NCI-H1105 (cell line): Measurements from ENCODE around the gene TCF3.
"Not testable (repeated sequence)": the region's sequence is repeated elsewhere in the genome, so short reads cannot be mapped to it uniquely, and the experiment has no call there.

Experiments used
- DNase-seq: peaks from one replicate; lab custom pipeline; 2025; lab: John Stamatoyannopoulos, UW

Gene TCF3

DNA sequence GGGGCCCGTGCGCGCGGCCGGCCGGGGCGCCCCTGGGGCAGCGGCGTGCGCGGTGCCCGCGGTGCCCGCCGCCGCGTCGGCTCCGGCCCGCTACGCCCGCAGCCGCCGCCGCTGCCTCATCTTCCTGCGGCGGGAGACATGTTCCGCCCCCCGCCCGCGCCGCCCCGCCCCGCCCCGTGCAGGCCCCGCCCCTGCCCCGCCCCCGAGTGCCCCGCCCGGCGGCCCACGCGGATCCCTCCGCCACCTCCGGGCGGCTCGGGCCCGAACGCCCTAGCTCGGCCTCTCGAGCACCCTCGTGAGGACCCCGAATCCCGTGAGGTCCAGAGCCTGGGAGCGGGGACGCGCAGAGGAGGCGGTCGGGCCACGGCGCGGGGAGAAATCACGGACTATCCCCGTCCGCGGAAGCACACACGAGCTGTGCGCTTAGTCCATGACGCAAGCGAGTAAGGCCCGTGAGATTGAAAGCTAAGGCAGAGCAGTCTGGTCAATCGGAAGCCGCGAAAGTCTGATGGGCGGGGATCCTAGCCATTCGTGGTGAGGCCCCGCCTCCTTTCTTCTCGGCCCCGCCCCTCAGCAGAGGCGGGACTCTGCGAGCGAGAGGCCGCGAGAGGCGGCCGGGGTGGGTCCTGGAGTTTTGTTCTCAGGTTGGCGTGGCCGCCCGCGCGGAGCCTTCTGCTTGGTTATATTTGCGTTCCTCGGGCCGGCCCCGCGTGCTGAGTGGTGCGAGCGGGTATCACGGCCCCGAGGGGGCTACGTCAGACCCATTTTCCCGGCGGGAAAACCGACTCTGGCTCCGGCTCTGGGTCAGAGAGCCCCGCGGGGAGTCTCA, at the start of gene TCF3:
TCF3 (minus strand) TSS at position 145 of the 829 bp plus-strand sequence. CDS start 2,367 bp downstream, outside the sequence.
- peak; percentile 98 for DNase-seq

DNA sequence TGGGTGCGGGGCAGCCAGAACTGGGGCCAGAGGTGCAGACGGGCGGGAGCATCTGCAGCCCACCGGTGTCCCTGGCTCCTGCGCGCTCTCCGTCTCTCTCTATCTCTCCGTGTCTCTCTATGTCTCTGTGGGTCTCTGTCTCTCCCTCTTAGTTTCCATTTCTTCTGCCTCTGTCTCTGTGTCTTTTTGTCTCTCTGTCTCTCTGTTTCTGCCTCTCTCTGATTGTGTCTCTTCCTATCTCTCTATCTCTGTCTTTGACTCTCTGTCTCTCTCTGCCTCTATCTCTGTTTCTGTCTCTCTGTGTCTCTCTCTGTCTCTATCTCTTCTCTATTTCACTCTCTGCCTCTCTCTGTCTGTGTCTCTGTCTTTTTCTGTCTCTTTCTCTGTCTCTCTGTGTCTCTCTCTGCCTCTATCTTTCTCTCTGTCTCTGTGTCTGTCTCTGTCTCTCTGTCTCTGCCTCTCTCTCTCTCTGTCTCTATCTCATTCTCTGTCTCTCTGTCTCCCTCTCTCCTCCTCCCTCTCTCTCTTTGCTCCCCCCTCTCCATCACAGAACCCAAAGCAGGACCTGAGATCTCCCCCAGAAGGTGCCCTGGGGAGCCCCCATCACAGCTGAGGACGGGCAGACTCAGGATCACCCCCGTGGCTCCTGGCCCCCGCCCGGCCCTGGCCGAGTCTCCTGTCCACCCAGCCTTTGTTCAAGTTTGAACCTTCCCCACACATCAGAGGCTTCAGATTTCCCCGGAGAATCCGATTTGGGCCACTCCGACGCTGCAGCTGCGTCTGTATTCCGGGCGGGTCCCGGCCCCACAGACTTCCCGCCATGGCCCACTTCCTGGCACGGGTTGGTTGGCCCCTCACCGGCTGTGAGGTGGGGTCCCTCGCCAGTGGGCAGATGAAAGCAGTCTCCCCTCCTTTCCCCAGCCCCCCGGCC, 48.6 kb upstream of the TCF3 start:
- DNase-seq, result no peak

DNA sequence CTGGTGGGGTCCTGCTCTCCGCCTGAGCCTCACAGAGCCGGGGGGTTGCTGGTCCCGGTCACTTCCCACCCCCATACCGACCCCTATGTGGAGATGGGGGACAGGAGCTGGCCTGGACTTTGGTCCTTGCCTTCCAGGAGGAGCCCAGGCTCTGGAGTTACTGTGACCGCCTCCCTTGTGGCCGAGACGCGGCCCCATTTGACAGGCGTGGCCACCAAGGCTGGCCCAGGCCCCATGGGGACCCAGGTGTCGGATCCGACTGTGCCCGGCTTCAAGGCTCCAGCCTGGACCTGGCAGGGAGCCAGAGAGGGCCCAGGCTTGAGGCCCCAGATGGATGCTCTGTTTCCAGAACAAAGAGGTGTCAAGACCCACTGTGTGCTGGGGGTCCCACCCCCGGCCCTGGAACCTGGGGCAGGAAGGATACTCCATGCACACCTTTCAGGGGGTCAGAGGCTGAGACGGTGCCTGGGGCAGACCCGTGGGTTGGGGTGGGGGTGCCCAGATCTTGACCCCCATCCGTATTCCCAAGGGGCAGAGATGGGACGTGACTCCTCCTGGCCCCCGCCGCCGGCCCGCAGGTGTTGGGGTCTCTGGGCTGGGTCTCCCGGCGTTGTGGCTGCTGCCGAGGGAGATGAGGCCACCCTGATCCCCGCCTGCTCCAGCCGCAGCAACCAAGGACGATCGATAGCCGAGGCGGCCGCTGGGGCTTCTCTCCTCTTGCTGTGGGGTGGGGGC, 47.8 kb upstream of the TCF3 start:
- DNase-seq, result no peak

DNA sequence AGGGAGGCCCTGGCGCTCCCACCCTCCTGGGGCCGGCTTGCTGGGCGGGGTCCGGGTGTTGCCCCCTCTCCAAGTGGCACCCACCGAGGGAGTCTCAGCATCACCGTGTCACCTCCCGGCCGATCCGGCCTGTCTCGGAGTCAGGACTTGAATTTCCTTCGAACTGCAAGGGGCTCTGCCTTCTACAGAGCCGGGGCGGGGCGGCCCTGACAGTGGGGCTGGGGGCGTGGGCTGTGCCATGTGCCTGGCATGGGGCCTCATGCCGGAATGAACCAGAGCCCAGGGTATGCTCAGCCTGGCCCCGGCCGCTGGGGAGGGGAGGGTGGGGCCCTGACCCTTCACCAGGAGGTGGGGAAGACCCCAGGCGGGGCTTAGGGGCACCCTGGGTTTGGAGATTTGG, 47.0 kb upstream of the TCF3 start:
- DNase-seq, result no peak

DNA sequence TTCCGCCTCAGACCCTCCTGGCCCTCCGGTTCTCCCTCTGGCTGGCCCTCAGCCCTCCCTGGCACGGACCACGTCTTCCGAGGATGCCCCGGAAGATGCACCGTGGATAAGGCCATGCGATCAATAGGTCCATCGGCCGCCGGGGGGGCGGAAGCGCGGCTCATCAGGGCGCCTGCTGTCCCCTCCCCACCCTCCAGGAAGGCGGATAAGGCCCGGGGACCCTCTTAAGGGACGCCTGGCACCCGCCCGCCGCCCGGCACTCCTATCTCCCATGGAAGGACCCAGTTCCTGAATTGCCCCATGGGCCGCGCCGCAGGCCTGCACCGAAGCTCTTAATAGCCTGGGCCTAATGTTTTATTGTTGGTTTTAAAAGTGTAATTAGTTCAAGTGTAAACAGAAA, 46.2 kb upstream of the TCF3 start:
- DNase-seq, result no peak

DNA sequence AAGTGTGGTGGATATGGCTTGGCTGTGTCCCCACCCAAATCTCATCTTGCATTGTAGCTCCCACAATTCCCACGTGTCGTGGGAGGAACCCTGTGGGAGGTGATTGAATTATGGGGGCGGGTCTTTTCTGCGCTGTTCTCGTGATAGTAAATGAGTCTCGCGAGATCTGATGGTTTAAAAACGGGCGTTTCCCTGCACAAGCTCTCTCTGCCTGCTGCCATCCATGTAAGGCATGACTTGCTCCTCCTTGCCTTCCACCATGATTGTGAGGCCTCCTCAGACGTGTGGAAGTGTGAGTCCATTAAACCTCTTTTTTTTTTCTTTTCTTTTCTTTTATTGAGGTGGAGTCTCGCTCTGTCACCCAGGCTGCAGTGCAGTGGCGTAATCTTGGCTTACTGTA, 43.1 kb upstream of the TCF3 start:
- DNase-seq, result not testable (repeated sequence)

DNA sequence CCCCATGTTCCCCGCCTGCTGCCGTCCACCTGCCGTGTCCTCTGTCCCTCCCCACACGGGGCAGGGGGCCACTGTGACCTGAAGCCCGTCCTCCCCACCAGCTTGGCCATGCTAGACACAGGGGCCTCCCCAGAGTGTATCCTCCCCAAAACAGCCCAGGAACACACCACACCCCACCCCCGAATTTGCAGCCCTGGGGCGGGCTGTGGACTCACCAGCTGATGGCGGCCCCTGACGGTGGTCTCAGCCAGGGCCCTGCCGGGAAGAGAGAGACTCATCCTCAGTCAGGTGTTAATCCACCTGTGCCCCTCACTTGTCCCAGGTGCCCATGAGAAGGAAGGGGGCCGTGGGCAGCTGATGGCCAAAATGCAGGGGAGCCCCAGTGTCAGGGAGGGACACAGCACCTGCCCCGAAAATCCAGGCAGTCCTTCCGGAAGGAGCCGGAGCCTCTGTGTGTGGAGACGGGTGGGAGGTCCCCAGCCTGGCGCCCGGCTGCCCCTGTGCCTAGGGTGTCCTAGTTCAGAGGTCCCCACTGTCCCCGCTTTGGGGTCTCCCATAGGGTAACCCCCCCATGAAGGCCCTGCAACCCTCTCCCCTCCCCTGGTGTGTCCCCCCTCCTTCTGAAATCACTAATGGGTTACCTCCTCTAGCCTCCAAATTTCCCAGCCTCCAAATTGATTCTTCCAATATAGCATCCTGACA, 39.3 kb upstream of the TCF3 start:
- no peak for DNase-seq

DNA sequence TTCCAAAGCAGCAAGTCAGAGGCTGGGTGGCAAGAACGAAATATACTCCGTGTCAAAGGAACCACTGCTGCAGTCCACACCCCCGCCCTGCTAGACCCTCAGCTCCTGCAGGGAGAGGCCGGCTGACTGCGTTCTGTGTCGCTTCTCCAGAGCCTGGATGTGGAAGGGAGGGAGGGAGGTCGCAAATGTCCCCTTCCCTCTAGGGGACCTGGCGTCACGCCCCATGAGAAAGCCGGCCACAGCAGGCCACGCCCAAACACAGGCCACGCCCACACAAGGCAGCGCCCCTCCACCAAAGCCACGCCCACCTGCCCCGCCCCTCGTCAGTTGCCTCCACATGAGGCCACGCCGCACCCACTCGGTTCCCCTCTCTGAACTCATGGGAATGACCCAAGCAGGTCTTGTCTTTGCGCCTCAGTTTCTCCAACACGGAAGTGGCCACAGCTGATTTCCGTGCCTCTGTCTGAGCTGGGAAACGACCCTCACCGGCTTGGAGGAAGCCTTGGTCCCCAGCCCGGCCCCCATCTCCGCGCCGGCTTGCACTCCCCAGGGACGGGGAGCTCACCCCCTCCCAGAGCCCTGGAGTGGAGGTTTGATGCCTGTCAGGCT, 38.4 kb upstream of the TCF3 start:
- DNase-seq, result peak; percentile 24

DNA sequence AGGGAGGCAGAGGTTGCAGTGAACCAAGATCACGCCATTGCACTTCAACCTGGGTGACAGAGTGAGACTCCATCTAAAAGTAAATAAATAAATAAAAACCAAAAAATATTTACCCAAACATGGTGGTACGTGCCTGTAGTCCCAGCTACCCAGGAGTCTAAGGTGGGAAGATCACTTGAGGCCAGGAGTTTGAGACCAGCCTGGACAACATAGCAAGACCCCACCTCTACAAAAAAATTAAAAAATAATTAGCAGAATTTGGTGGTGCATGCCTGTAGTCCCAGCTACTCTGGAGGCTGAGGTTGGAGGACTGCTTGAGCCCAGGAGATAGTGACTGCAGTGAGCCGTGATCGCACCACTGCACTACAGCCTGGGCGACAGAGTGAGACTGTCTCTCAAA, 33.4 kb upstream of the TCF3 start:
- DNase-seq, result not testable (repeated sequence)

DNA sequence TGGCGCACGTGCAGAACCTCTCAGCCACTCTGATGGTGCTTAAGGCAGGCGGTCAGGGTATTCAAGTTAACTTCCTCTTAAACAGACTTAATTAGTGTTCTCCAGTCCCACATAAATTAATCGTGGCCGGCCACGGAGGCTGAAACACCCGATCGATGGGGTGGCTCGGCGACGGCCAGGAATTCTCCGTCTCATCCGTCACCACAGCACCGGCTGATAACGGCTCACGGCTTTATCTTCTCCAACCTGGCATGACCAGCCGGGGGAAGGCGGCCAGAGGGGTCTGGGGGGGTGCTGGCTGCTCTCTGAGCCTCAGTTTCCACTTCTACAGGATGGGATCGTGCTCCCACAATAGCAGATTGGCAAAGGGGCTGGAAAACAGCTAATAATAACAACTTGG, 32.6 kb upstream of the TCF3 start:
- no peak for DNase-seq

DNA sequence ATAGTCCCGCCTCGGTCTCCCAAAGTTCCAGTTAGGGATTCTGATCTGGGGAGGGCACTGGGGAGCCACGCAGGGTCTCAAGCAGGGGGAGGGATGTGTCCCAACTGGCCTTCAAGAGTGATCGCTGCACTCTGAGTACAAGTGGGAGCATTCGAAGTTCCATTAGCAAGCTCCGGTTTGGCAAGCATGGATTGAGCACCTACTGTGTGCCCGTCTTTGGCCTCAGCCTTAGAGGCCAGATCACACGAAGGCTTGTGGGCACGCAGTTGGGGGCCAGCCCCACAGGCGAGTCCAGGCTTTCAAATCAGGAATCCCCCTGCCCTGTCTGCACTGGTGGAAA, 32.1 kb upstream of the TCF3 start:
- no peak for DNase-seq

DNA sequence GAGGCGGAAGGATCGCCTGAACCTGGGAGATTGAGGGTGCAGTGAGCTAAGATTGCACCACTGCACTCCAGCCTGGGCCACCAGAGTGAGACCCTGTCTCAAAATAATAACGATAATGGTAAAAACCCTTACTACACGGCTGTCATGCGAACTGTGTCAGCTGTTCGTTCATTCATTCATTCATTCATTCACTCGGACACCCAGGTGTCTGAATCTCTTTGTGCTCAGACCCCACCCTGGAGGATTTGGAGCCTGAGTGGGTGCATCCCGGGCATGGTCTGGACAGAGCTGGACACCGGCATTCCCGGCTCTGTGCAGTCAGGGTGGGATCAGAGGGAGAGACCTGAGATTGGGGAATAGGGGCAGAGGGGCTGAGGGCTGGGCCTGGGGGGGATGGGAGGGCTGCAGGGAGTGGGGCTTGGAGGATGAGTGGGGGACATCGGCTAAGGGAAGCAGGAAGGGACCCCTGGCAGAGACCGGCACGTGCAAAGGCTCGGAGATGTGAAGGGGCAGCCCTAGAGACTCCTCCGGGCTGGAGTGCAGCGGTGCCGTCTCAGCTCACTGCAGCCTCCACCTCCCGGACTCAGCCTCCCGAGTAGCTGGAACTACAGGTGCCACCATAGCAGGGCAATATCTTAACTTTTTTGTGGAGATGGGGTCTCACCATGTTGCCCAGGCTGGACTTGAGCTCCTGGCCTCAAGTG, 31.6 kb upstream of the TCF3 start:
- no peak for DNase-seq

DNA sequence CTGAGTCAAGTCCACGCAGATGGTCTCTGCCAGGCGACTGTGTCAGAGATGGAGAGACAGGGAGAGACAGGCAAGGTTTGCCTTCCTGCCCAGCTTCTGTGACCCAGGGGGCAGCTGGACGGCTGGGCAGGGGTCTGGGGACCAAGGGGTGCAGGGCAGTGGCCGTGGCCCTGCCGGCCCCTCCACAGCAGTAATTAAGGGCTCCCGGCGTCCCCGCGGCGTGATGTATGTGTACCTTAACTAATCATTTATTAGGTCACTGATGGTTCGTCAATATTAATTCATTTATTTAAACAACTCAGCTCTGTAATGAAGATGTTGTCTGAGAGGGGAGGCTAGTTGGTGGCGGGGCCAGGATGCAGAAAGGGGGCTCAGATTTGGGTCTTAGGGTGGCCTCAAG, 28.6 kb upstream of the TCF3 start:
- DNase-seq, result no peak

DNA sequence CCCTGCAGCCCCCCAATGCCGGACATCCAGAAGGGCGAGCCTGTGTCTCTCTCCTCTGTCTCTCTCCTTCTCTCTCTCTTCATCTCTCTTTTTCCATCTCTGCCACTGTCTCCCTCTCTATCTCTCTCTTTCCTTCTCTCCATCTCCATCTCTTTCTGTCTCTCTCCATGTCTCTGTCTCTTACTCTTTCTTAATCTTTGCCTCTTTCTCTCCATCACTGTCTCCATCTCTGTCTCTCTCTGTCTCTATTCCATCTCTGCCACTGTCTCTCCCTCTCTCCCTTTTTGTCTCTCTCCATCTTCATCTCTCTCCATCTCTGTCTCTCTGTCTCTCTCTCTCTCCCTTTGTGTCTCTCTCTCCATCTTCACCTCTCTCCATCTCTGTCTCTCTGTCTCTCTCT, 25.7 kb upstream of the TCF3 start:
- DNase-seq, result no peak

DNA sequence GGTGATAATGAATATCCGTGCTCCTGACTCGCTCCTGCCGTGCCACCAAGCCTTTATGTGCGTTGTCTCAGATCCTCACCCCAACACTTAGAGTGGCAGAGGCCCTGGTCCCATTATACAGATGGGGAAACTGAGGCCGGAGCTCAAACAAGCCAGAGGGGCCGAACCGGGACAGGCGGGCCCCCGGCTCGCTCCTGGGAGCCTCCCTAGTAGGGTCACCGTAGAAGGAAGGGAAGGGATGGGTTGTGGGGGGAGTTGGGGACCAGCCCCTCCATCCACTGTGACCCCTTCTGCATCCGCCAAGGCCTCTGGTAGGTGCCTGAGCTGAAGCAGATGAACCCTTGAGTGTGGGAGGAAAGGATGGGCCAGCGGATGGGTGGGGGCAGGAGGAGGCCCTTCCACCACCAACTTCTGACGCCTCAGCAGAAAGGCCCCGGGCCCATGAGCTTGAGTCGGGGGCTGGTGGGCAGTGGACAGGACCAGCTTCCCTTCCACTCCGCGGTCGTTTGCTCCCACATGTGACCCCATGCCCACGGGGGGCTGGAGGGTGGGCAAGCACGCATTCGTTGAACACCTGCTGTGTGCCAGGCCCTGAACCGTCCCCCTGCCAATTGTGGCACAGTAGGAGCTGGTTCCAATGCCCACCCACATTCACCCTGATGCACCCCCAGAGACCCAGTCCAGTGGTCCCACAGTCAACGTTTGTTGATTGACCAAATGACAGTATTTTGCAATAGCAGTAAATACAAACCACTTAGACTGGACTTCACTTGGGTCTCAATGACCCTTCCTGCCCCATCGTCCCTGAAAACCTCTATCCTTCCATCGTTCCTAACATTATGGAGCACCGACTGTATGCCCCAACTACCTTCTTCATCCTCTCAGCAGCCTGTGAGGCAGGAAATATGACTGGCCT, 24.2 kb upstream of the TCF3 start:
- DNase-seq, result no peak

DNA sequence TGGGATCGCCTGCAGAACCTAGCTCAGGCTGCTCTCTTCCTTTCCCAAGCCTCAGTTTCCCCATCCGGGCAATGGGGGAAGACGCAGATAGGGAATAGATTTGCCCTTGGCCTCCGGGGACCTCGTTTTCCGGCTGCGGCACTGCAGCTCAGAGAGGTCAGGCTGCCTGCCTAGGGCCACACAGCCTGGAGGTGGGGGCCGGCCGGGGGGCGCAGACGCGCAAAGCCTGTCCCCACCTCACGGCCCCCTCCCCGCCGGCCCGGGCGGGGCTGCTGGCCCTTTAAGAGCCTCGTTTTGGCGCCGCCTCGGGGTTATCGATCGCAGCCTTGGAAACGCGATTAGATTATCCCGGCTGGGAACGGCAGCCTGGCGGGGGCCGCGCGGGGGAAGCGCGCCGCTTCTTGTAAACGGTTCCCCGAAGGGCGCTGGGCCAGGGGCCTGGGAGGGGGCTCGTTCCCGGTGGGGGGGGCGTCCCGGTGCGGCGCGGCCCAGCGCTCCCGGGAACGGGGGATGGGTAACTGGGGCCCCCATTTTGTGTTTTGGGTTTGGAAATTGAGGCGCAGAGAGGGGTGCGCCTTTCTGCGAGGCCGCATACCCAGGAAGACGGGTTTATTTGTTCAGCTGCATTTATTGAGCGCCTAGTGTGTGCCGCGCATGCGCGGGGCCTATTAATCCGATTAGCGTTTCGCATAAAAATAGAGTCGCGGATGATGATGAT, 23.4 kb upstream of the TCF3 start:
- DNase-seq, result no peak

DNA sequence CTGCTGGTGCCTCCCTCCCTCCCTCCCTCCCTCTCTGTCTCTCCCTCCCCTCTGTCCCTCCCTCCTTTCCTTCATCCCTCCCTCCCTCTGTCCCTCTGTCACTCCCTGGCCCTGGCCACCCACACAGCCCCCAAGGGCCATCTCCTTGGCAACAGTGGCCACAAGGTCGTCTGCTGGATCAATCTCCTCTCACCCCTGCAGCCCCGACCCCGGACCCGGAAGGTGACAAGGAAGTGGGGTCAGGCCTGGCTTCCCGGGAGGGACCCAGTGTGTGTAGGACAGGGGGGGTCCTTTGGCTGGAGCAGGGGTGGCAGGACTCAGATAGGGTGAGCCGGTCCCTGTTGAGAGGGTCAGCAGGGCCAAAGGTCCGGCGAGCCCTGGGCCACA, 21.9 kb upstream of the TCF3 start:
- DNase-seq, result no peak

DNA sequence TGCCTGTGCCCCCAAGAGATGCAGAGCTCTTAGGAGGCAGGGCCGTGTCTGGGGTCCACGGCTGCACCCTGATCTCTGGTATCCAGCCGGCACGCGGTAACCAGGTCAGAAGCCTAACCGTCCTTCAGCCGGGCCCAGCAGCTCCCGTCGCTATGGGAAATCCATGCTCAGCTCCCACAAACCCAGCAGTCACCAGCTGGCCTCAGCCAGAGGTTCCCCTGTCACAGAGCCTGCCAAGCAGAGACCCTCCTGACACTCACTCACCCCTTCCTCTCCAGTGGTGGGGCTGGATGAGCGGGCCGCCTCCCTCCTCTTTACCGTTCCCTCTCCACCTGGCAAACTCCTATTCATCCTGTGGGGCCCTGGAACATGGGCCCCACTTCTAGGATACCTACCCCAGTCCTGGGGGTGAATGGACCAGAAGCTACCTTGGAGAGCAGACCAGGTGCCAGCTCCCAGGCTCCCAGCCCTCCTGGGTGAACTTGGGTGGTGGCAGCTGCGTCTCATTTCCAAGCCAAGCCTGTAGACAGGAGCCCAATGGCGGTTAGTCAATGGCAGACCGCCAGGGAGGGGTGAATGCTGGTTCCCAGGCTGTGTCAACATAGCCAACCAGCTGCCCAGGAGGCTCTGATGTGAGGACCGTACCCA, 21.4 kb upstream of the TCF3 start:
- DNase-seq, result no peak
